ENCODE data around the gene FAM163A. TPM values are rescaled to one million over a fixed set of nuclear protein-coding genes. Genes with fewer than 3 reads are reported as not detected.

The FAM163A gene
- total RNA-seq, 2 donors from 2014 or later: not detected

Other genes starting within 250 kb of the FAM163A start
- gene NPHS2, start 167.3 kb upstream of the FAM163A start, total RNA-seq: not detected
- not detected for gene TDRD5, start 151.5 kb upstream of the FAM163A start, total RNA-seq
- 10 to 100 TPM; 48.6 to 51.4 TPM for gene TOR1AIP2, start 134.5 kb downstream of the FAM163A start, total RNA-seq
- gene TOR1AIP1, start 139.0 kb downstream of the FAM163A start, total RNA-seq: 10 to 100 TPM; 55.2 to 57.9 TPM
- gene CEP350, start 211.5 kb downstream of the FAM163A start, total RNA-seq: 10 to 100 TPM; 60.6 to 63.7 TPM

Measured in activated T-cell treated with anti-CD3 and anti-CD28 coated beads, Interleukin-2, amount 50 U/mL, for 72 hours (primary cell).